ENCODE data around the gene DHRS7B.
"Not testable (repeated sequence)": the region's sequence is repeated elsewhere in the genome, so short reads cannot be mapped to it uniquely, and the experiment has no call there.

The DHRS7B gene

DNA sequence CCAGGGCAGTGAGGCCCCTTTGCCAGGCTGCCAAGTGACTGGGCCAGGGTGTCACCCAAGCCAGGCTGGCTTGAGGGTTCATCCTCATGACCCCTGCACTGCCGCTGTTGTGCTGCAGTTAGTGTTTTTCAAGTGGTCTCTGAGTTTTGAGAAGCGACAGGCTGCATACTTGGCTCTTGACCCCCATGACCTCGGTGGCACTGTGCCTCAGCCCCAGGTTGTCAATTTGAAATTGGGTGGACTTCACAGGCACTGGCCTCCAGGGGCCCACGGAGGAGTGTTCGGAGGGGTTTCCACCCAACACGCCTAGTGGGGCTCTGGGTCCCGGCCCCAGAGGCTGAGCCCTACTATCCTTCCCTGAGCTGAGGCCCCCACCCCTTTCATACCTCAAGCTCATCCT, 42.7 kb downstream of the DHRS7B start:
- no peak for DNase-seq
- in situ Hi-C loops (cut with HindIII; ENCODE audit: low pct_ligation_motif_present, low pct_unique_long_range_greater_than_20kb, low sequenced_read_pairs): no loop called here

DNA sequence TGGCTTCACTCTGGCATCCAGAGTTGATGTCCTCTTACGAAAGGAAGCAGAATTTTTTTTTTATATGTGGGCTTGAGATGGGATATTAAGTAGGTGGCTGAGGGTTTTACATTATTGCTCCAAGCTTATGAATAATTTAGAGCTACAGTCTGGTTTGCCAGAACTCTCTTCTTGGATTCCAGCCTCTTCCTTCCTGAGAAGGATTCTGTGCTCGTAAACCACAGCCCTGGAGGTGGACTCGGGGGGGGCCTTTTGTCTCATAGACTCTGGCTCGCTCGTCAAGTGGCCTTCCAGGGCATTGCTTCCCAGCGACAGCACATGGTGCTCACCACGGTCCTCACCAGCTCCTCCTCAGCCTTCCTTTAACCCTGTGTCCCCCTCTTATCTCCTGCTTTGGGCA, 44.0 kb downstream of the DHRS7B start:
- no peak for DNase-seq
- in situ Hi-C loops (cut with HindIII; ENCODE audit: low pct_ligation_motif_present, low pct_unique_long_range_greater_than_20kb, low sequenced_read_pairs): no loop called here

DNA sequence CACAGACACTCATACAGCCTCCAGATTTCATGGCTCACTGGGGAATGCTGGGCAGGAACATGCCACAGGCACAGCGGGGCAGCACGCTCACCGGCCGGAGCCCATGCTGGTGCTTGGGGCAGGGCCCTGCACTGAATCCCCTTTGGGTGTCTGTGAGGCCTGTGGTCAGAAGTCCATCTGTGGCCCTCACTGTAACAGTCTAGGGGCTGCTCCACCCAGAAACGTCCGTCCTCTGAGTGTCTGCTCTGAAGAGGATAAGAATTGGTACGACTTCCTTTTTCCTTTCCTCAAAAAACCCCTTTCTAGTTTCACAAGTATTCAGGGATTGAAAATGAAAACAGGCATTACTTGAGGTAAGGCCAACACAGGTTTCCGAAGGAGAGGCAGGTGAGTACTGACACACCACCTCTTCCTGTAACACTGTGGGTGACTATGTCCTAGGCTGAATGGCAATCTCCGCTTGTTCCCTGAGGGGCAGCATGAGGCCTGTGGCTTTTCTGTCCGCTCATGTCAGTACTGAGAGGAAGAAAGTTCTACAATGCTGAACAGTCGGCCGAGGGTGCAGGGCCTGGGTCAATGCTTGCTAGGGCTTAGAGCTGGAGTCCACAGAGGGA, 44.7 kb downstream of the DHRS7B start:
- in situ Hi-C loops (cut with HindIII; ENCODE audit: low pct_ligation_motif_present, low pct_unique_long_range_greater_than_20kb, low sequenced_read_pairs): no loop called here

DNA sequence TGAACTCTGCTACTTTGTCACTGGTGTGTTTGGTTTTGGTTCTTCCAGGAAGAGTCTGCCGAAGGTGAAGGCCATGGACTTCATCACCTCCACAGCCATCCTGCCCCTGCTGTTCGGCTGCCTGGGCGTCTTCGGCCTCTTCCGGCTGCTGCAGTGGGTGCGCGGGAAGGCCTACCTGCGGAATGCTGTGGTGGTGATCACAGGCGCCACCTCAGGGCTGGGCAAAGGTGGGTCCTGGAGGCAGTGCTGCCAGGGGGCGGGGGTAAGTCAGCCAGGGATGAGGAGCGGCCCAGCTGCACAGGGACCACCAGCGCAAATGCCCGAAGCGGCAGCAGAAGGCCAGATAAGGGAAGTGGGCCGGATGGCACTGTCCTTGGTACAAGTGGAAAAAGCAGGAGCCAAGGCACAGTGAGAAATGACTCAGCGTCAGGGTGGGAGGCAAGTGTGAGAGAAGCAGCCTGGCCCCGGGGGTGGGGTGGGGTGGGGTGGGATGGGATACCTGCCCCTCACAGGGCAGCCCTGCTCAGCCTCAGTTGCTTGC, 45.3 kb downstream of the DHRS7B start:
- in situ Hi-C loops (cut with HindIII; ENCODE audit: low pct_ligation_motif_present, low pct_unique_long_range_greater_than_20kb, low sequenced_read_pairs): no loop called here
- no peak for DNase-seq

More for the DNA sequence above, 44.7 kb downstream of the DHRS7B start:
- no peak for DNase-seq

DNA sequence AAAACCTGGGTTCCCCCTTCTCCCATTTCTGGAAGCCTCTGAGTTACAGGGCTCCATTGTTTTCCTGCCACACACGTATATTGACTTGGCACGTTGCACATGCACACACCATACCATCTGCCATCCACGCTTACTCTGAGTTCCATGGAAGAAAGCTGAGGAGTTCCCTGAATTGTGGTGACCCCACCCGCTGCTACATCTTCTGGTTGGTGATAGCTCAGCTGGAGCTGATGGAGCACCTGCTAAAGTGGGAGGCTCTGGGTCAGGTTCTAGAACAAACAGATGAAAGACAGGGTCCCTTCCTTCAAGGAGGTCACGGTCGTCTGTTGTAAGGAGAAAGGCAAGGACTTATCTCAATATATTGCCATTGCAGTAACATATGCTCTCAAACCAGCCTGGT, 46.1 kb downstream of the DHRS7B start:
- no peak for DNase-seq
- in situ Hi-C loops (cut with HindIII; ENCODE audit: low pct_ligation_motif_present, low pct_unique_long_range_greater_than_20kb, low sequenced_read_pairs): no loop called here

DNA sequence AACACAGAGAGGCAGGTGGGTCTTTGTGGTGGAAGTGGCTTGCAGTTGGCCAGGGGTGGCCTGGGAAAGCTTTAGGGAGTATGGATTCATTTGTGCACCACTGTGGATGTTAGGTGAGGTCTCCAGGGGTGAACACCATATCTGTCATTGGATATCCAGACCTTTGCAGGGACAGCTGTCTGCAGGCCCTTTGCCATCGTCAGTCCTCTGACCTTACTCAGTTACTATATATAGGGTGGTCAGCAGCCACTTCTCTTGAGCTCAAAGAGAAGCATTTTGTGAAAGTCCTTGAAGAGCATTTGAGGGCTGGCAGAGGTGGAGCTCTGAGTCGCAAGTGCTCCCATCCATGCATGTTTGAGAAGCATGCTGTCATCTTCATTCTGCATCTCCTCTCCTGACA, 46.8 kb downstream of the DHRS7B start:
- in situ Hi-C loops (cut with HindIII; ENCODE audit: low pct_ligation_motif_present, low pct_unique_long_range_greater_than_20kb, low sequenced_read_pairs): no loop called here
- no peak for DNase-seq

DNA sequence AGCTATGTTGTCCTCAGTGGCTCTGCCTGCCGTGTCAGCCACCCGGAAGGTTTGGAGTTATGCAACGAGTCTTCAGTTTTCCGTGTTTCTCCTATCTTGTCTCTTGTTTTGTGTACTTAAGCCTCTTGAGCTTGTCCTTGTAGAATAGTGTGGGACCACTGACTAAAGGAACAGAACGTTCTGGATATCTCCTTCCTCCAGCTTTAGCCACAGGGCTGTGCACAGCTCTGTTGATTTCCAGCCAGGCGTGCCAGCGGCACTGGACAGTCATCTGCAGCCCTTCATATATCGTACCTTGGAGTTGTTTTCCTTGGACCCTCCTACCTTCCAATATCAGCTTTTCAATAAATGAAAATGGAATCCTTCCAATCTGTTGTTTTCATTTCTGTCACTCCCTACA, 47.4 kb downstream of the DHRS7B start:
- in situ Hi-C loops (cut with HindIII; ENCODE audit: low pct_ligation_motif_present, low pct_unique_long_range_greater_than_20kb, low sequenced_read_pairs): no loop called here
- DNase-seq: no peak

DNA sequence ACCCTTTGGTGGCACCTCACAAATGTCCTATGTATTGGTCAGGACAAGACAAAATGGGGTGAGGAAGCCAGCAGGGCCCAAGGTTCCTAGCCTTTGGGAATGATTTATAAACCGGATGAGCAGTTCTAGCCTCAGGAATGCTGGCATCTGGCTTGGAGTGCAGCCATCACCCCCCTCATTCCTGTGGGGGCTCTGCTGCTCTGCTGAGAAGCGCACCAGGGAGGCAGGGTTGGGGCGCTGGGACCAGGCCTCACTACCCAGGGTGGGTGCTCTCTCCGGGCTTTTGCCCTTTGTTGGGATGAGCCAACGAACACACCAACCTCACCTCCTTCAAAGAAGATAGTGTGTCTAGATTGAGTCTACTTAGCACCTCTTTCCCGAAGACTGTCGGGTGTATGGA, 47.9 kb downstream of the DHRS7B start:
- in situ Hi-C loops (cut with HindIII; ENCODE audit: low pct_ligation_motif_present, low pct_unique_long_range_greater_than_20kb, low sequenced_read_pairs): no loop called here
- no peak for DNase-seq

DNA sequence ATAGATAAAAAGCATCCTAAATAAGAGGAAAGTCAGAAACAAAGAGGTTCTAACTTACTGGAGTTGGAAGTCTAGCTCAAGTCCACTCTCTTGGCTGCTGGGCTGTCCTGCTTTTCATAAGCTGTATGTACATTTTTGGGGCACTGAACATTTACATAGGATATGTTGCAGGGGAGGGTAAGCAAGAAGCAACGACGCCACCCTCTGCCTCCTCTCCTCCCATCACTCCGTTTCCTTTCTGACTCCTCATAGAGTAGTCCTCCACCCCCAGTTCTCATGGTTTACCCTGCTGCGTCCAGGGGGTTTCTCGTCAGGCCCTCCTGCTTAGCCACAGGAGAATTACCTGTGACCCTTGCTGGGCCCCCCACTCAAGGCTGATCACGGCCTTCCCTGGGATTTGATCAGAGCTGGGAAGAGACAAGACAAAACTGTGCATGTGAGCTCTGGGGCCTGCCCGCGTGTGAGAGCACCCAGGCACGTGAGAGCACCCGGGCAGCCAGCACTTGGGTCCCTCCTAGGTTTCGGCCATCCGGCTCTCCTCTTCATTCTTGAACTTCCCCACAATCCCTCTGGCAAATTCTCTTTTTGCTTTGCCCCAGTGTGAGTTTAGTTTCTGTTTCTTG, 50.1 kb downstream of the DHRS7B start:
- in situ Hi-C loops (cut with HindIII; ENCODE audit: low pct_ligation_motif_present, low pct_unique_long_range_greater_than_20kb, low sequenced_read_pairs): no loop called here
- no peak for DNase-seq

DNA sequence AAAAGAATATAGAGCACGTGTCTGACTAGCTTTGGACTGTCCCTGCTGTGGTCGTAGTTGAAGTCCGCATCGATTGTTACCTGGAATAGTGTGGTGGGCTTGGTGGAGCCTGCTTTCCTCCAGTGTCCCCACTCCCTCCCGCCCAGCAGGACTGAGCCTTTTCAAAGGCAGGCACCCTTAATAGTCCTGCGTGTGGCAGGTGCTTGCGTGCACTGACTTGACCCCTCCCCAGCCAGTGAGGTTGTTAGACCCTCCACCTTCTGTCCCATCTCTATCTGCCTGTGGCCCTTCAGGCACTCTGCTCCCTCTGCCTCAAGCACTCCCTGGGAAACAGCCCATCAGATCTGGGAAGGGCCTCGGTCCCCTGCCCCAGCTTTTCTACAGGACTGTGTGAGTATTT, 50.6 kb downstream of the DHRS7B start:
- in situ Hi-C loops (cut with HindIII; ENCODE audit: low pct_ligation_motif_present, low pct_unique_long_range_greater_than_20kb, low sequenced_read_pairs): no loop called here
- DNase-seq: no peak

DNA sequence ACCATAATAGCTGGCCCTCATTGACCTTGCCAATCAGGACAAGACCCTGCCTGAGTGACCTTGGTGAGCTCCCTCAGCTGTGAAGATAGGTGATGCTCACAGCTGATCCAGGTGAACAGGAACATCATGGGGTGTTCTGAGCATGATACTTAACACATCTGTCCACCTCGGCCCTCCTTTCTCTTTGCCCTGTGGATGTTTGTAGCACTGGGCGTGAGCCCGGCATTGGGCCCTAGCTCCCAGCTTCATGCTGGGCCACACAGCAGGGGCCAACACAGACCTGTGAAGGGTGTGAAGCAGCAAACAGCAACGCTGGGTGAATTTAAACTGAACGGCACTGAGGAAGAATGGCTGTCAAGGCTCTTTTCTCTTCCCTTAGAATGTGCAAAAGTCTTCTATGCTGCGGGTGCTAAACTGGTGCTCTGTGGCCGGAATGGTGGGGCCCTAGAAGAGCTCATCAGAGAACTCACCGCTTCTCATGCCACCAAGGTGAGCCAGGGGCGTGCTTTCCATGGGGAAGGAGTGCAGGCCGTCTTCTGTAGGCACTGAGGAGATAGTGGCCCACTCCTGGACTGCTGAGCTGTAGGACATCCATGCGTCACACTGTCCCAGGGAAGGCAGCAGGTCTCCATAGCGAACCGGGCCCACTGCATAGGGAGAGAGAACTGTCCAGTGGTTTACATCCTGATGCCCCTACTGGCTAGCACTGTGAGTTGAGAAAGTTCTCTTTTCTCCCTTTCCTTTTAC, 51.3 kb downstream of the DHRS7B start:
- in situ Hi-C loops (cut with HindIII; ENCODE audit: low pct_ligation_motif_present, low pct_unique_long_range_greater_than_20kb, low sequenced_read_pairs): no loop called here
- DNase-seq: no peak

DNA sequence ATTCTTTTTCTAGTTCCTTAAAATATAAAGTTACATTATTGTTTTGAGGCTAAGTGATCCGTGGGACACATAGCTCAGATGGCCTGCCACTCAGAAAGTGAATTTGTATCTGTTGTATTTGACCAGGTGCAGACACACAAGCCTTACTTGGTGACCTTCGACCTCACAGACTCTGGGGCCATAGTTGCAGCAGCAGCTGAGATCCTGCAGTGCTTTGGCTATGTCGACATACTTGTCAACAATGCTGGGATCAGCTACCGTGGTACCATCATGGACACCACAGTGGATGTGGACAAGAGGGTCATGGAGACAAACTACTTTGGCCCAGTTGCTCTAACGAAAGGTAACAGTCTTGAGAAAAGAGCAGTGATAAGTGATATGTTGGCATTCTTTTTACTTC, 56.7 kb downstream of the DHRS7B start:
- DNase-seq: no peak
- in situ Hi-C loops (cut with HindIII; ENCODE audit: low pct_ligation_motif_present, low pct_unique_long_range_greater_than_20kb, low sequenced_read_pairs): no loop called here

DNA sequence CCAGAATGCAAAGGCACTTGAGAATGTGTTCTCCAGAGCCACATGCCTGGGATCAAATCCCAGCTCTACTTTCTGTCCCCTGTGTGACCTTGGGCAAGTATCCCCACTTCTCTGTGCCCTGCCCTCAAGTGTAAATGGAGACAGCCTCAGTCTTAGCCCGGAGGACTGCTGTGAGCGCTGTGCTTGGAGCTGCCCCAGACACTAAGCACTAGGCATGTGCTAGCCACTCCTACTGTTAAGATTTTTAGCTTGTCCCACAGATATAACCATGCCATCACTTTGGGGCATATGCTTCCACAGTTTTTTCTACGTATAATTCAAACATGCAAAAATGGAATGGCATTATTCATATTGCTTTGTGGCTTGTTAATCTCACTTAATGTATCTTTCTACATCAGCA, 57.8 kb downstream of the DHRS7B start:
- in situ Hi-C loops (cut with HindIII; ENCODE audit: low pct_ligation_motif_present, low pct_unique_long_range_greater_than_20kb, low sequenced_read_pairs): no loop called here

DNA sequence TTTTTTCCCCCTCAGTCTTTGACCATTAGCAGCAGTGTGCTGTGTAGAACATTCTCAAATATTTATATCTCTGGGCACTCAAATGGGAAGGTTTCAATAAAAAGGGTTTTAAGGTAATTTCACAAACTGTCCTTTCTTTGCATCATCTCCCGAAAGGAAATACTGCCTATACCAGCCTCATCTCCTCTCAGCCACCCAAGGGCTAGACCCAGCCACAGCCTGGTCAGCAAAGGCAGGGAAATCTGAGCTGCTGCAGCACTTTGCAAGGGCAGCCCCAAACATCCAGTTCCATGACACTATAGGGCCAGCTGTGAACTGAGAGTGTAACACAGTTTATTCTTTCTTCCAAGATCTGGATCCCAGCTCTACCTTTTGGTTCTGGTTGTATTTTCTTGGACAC, 58.3 kb downstream of the DHRS7B start:
- in situ Hi-C loops (cut with HindIII; ENCODE audit: low pct_ligation_motif_present, low pct_unique_long_range_greater_than_20kb, low sequenced_read_pairs): no loop called here
- DNase-seq: no peak

More for the DNA sequence above, 57.8 kb downstream of the DHRS7B start:
- DNase-seq: no peak

DNA sequence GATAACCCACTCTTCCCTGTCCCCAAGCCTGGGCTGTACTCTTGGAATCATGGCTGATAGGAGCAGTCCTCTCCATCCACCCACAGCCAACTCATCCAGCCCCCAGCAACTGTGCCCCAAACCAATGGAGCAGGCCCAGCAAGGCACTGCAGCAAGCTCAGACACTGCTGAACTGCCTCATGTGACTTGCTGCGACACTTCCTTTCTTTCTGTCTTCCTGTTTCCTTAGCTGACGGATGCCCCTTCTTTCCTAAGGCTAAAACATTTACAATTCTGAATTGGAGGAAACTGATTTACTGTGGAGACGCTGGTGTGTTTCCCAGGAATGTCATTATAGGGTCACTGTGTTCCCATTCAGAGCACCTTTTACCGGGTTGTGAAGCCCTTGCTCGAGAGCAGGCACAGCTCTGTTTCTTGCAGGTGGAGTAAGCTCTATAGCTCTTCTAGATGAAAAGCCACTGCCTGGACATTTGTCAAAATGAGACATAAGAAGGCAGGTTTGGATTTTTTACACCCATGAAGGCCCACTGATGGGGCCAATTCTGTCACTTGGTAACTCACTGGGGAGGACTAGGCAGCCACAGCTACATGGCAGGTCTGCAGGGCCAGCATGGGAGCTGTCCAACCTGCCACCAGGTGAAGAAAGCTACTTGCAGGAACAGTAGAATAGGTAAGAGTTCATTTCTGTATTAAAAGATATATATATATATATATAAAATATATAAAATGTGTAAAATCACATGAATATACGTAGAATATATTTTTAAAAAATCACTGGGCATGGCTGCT, 59.8 kb downstream of the DHRS7B start:
- in situ Hi-C loops (cut with HindIII; ENCODE audit: low pct_ligation_motif_present, low pct_unique_long_range_greater_than_20kb, low sequenced_read_pairs): no loop called here
- DNase-seq: no peak

DNA sequence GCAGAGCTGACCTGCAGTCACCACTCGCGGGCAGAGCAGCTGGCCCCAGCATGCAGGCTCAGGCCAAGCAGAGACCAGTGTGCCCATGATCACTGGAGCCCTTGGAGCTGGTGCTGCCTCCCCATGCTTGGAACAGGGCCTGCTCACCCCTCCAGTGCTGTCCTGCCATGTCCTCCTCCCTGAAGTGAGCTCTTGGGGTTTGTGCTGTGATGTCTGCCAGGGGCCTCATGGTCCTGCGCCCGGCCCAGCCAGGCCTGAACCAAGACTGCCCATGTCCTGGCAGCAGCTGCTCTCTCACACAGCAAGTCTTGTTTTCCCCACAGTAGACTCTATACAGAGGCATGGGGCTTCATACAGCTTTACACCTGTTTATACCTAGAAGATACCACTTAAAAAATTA, 62.6 kb downstream of the DHRS7B start:
- in situ Hi-C loops (cut with HindIII; ENCODE audit: low pct_ligation_motif_present, low pct_unique_long_range_greater_than_20kb, low sequenced_read_pairs): no loop called here
- no peak for DNase-seq

DNA sequence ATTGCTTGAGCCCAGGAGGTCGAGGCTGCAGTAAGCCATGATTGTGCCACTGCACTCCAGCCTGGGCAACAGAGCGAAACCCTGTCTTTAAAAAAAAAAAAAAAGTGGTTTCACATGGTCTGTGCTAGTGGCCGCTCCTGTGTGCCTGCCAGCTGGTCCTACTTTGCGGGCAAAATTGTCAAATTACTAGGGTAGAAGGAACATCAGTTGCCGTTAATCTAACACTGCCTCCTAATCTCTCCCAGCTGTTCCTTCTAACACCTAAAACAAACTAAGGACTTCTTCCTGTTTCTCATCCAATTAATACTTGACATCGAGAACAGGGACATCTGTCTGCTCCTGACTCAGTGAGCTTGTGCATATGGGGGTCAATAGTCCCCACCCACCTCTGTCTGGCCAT, 63.3 kb downstream of the DHRS7B start:
- in situ Hi-C loops (cut with HindIII; ENCODE audit: low pct_ligation_motif_present, low pct_unique_long_range_greater_than_20kb, low sequenced_read_pairs): no loop called here
- DNase-seq: no peak

DNA sequence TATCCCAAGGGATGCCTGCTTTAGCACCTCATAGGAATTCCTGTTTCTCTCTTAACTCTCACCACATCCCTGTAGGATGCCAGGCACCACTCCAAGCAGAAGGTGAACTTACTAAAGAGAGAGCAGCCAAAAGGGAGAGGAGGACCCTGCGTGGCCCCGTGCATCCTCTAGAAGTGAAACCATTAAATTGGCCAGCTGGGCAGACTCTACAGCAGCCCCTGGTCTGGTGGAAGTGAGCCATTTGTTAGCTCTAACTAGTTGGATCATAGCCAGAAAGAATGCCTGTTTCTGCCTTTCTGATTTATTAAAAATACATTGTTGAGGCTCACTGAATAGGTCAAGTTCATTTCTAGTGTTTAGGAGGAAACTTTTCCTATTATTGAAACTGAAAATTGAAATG, 64.9 kb downstream of the DHRS7B start:
- DNase-seq: no peak
- in situ Hi-C loops (cut with HindIII; ENCODE audit: low pct_ligation_motif_present, low pct_unique_long_range_greater_than_20kb, low sequenced_read_pairs): no loop called here

DNA sequence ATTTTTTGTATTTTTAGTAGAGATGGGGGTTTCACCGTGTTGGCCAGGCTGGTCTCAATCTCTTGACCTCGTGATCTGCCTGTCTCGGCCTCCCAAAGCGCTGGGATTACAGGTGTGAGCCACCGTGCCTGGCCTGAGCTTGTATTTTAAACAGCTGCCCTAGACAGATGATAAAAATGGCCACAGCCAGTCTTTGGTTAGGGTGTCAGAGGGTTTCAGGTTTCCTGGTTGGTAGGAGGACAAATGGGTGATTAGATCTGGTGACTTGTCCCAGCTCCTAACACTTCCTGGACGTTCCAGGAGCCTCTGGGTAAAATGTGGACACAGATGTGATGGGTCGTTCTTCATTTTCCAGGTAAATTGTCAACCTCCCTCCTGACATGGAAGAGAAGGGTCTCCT, 65.7 kb downstream of the DHRS7B start:
- DNase-seq; in situ Hi-C loops (cut with HindIII; ENCODE audit: low pct_ligation_motif_present, low pct_unique_long_range_greater_than_20kb, low sequenced_read_pairs): not testable (repeated sequence)

Measured in ACHN (cell line).